ENCODE data around the gene EFCAB12. TPM values are rescaled to one million over a fixed set of nuclear protein-coding genes. Genes with fewer than 3 reads are reported as not detected.
"Not testable (repeated sequence)": the region's sequence is repeated elsewhere in the genome, so short reads cannot be mapped to it uniquely, and the experiment has no call there.

Gene EFCAB12
- total RNA-seq, 1 experiment from 2014 or later, result 0.54 TPM

DNA sequence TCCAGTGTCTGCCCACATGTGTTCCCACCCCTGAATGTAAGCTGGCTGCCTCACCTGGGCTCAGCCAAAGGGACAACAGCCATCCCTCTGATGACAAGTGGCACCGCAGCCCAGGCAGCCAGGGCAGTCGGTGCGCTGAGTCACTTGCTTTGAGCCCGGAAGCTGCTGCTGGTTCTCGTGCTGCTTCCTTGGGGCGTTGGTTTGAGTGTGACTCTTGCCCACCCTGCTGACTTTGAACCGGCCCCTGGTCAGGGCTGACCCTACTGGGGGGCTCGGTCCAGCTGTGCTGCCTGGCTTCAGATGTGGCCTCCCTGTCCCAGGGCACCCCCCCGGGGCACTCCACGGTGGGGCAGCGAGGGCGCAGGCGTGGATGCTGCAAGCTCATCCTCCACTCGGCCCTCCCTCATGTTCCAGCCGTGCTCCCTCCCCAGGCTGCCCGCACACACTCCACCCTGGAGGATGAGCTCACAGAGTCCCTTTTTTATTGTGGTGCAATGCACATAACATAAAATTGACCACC is 62.1 kb downstream of the EFCAB12 start:
- H3K4me3 ChIP-seq (ENCODE audit: low read depth in 2 of 2, low read length in 2 of 2), result no peak overlapping the region
- ATAC-seq (peak; percentile 17; the same call in 1 of the 2 replicates), DNase-seq (ENCODE audit: low read depth, low spot score) (no peak)
- no peak overlapping the region for H3K27ac ChIP-seq (ENCODE audit: low read length)
- TF ChIP-seq, protein P1, sequence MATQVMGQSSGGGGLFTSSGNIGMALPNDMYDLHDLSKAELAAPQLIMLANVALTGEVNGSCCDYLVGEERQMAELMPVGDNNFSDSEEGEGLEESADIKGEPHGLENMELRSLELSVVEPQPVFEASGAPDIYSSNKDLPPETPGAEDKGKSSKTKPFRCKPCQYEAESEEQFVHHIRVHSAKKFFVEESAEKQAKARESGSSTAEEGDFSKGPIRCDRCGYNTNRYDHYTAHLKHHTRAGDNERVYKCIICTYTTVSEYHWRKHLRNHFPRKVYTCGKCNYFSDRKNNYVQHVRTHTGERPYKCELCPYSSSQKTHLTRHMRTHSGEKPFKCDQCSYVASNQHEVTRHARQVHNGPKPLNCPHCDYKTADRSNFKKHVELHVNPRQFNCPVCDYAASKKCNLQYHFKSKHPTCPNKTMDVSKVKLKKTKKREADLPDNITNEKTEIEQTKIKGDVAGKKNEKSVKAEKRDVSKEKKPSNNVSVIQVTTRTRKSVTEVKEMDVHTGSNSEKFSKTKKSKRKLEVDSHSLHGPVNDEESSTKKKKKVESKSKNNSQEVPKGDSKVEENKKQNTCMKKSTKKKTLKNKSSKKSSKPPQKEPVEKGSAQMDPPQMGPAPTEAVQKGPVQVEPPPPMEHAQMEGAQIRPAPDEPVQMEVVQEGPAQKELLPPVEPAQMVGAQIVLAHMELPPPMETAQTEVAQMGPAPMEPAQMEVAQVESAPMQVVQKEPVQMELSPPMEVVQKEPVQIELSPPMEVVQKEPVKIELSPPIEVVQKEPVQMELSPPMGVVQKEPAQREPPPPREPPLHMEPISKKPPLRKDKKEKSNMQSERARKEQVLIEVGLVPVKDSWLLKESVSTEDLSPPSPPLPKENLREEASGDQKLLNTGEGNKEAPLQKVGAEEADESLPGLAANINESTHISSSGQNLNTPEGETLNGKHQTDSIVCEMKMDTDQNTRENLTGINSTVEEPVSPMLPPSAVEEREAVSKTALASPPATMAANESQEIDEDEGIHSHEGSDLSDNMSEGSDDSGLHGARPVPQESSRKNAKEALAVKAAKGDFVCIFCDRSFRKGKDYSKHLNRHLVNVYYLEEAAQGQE (IDR thresholded peaks at IDR 0.05; ENCODE audit: insufficient read depth in 1 of 2, low read depth in 2 of 2, low read length in 1 of 2), result no peak
- TF ChIP-seq, protein P2, sequence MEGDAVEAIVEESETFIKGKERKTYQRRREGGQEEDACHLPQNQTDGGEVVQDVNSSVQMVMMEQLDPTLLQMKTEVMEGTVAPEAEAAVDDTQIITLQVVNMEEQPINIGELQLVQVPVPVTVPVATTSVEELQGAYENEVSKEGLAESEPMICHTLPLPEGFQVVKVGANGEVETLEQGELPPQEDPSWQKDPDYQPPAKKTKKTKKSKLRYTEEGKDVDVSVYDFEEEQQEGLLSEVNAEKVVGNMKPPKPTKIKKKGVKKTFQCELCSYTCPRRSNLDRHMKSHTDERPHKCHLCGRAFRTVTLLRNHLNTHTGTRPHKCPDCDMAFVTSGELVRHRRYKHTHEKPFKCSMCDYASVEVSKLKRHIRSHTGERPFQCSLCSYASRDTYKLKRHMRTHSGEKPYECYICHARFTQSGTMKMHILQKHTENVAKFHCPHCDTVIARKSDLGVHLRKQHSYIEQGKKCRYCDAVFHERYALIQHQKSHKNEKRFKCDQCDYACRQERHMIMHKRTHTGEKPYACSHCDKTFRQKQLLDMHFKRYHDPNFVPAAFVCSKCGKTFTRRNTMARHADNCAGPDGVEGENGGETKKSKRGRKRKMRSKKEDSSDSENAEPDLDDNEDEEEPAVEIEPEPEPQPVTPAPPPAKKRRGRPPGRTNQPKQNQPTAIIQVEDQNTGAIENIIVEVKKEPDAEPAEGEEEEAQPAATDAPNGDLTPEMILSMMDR (IDR thresholded peaks at IDR 0.05), result no peak
- TF ChIP-seq TCF7L2 (IDR thresholded peaks at IDR 0.05; ENCODE audit: low read depth, low read length), result no peak
- TF ChIP-seq POLR2AphosphoS5 (IDR thresholded peaks at IDR 0.05; ENCODE audit: low read depth, low read length), result no peak
- TF ChIP-seq SIN3A (IDR thresholded peaks at IDR 0.05; ENCODE audit: borderline replicate concordance, insufficient read depth, low read depth, low read length), result no peak
- no peaks in the 10 kb centered on the region for H3K4me1 ChIP-seq (ENCODE audit: control insufficient read depth, insufficient read depth, low read length)
- CTCF ChIA-PET, result no interaction called here
- in situ Hi-C loops (cut with HindIII; ENCODE audit: low pct_unique_long_range_greater_than_20kb, low sequenced_read_pairs) (no loop called here), intact Hi-C loops (cut with micrococcal nuclease; ENCODE audit: unreplicated experiment) (no loop called here)
- POLR2A ChIA-PET, result no interaction called here
- H3K9me3 ChIP-seq (ENCODE audit: control insufficient read depth, insufficient read depth, low read depth, low read length), result no peaks in the 10 kb centered on the region
- no peaks in the 10 kb centered on the region for H3K27me3 ChIP-seq (ENCODE audit: control insufficient read depth, insufficient read depth, low read length)
- BruUV-seq (replicated peaks), result no TSS peak
- no peaks in the 10 kb centered on the region for H3K36me3 ChIP-seq (ENCODE audit: control insufficient read depth, insufficient read depth, low read length)

DNA sequence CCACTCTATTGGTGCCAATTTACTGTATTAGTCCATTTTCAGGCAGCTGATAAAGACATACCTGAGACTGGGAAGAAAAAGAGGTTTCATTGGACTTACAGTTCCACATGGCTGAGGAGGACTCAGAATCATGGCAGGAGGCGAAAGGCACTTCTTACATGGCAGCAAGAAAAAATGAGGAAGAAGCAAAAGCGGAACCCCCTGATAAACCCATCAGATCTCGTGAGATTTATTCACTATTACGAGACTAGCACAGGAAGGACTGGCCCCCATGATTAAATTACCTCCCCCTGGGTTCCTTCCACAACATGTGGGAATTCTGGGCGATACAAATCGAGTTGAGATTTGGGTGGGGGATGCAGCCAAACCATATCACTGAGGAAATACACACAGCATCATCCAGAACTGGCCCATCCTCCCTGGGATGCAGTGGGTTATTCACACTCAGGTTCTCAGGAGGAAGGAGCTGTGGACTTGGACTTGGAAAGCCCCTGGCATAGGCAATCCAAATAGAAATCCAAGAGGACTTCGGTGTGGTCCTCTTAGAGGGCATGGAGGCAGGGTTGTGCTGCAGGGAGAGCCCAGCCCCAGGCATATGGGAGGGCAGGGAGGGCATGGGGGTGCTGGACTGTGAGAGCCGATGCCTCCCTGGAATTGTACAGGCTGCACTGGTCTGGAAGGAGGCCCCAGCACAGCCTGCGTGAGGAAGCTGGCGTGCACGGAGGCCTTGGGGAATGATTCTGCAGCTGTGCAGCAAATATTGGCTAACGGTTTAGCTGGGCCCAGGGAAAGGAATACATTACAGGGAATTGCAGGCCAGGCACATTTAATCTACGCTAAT is 62.9 kb downstream of the EFCAB12 start:
- H3K9me3 ChIP-seq (ENCODE audit: control insufficient read depth, insufficient read depth, low read depth, low read length), result no peaks in the 10 kb centered on the region
- H3K27ac ChIP-seq (ENCODE audit: low read length), result no peak overlapping the region
- DNase-seq (ENCODE audit: low read depth, low spot score) (no peak), ATAC-seq (peak; percentile 49; the same call in 1 of the 2 replicates)
- in situ Hi-C loops (cut with HindIII; ENCODE audit: low pct_unique_long_range_greater_than_20kb, low sequenced_read_pairs) (no loop called here), intact Hi-C loops (cut with micrococcal nuclease; ENCODE audit: unreplicated experiment) (no loop called here)
- no peak overlapping the region for H3K4me3 ChIP-seq (ENCODE audit: low read depth in 2 of 2, low read length in 2 of 2)
- ChIA-PET CTCF (interaction anchor here (0.5 kb wide), 1 partner anchor 261 kb away, joined by 6 read pairs; no protein-coding TSS in a partner anchor), POLR2A (no interaction called here)
- H3K27me3 ChIP-seq (ENCODE audit: control insufficient read depth, insufficient read depth, low read length), result no peaks in the 10 kb centered on the region
- BruUV-seq (replicated peaks), result no TSS peak
- TF ChIP-seq TCF7L2 (IDR thresholded peaks at IDR 0.05; ENCODE audit: low read depth, low read length) (no peak), SIN3A (IDR thresholded peaks at IDR 0.05; ENCODE audit: borderline replicate concordance, insufficient read depth, low read depth, low read length) (no peak), POLR2AphosphoS5 (IDR thresholded peaks at IDR 0.05; ENCODE audit: low read depth, low read length) (no peak)
- TF ChIP-seq, protein P1 (IDR thresholded peaks at IDR 0.05; ENCODE audit: insufficient read depth in 1 of 2, low read depth in 2 of 2, low read length in 1 of 2), result no peak
- TF ChIP-seq, protein P2 (IDR thresholded peaks at IDR 0.05), result no peak
- H3K4me1 ChIP-seq (ENCODE audit: control insufficient read depth, insufficient read depth, low read length), result no peaks in the 10 kb centered on the region
- no peaks in the 10 kb centered on the region for H3K36me3 ChIP-seq (ENCODE audit: control insufficient read depth, insufficient read depth, low read length)

DNA sequence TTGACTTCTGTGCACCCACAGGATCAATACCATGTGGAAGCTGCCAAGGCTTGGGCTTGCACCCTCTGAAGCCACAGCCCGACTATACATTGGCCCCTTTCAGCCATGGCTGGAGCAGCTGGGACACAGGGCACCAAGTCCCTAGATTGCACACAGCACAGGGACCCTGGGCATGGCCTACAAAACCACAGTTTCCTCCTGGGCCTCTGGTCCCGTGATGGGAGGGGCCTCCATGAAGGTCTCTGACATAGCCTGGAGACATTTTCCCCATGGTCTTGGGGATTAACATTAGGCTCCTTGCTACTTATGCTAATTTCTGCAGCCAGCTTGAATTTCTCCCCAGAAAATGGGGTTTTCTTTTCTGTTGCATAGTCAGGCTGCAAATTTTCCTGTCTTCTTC is 63.6 kb downstream of the EFCAB12 start:
- CTCF ChIA-PET; H3K27me3 ChIP-seq (ENCODE audit: control insufficient read depth, insufficient read depth, low read length); in situ Hi-C loops (cut with HindIII; ENCODE audit: low pct_unique_long_range_greater_than_20kb, low sequenced_read_pairs); H3K27ac ChIP-seq (ENCODE audit: low read length); BruUV-seq (replicated peaks); DNase-seq (ENCODE audit: low read depth, low spot score); H3K4me3 ChIP-seq (ENCODE audit: low read depth in 2 of 2, low read length in 2 of 2); intact Hi-C loops (cut with micrococcal nuclease; ENCODE audit: unreplicated experiment); H3K4me1 ChIP-seq (ENCODE audit: control insufficient read depth, insufficient read depth, low read length); ATAC-seq; POLR2A ChIA-PET; H3K36me3 ChIP-seq (ENCODE audit: control insufficient read depth, insufficient read depth, low read length); H3K9me3 ChIP-seq (ENCODE audit: control insufficient read depth, insufficient read depth, low read depth, low read length): not testable (repeated sequence)

All from Panc1 (cell line).